Transverse colon (tissue), 4 donors: Measurements from ENCODE around the gene CIRBP.

Experiments
- CTCF ChIP-seq, 5 experiments: fragments of 200-600 bp in 3 of 5; fragments of 450-650 bp in 2 of 5; sonication (generic) in 3 of 5; IDR thresholded peaks; 1 replicate in 2 of 5; 2 replicates in 3 of 5; pipeline ENCODE4 v1.5.1; 2016 to 2017; ENCODE audit warnings: antibody characterized with exemption in 5 of 5, inconsistent platforms in 3 of 5, mild to moderate bottlenecking in 2 of 5, moderate library complexity in 1 of 5
- EP300 ChIP-seq: sonication (generic); formaldehyde crosslinking; IDR thresholded peaks from one replicate; pipeline ENCODE4 v1.6.1; 2017; ENCODE audit warnings: antibody characterized with exemption, low read depth
- POLR2A ChIP-seq: fragments of 450-650 bp; IDR thresholded peaks from one replicate; pipeline ENCODE4 v1.6.1; 2016; ENCODE audit warnings: antibody characterized with exemption, mild to moderate bottlenecking, moderate library complexity
- POLR2AphosphoS5 ChIP-seq, 3 donors: sonication (generic); formaldehyde crosslinking; IDR thresholded peaks; one replicate each; pipeline ENCODE4 v1.6.1; 2016; ENCODE audit warnings: antibody characterized with exemption in 3 of 3

GRCh38 chr19:1245494-1246264, 23.5 kb upstream of the CIRBP start:
- TF ChIP-seq CTCF (IDR thresholded peaks at IDR 0.05) (no peak), POLR2AphosphoS5 (IDR thresholded peaks at IDR 0.05) (peak; percentile 58 to 94 (median 87)), POLR2A (peak; percentile 67), EP300 (peak; percentile 98)
